ENCODE measurements around the gene TASP1. TPM values are rescaled to one million over a fixed set of nuclear protein-coding genes. Genes with fewer than 3 reads are reported as not detected.

TASP1 gene
- total and polyA plus RNA-seq, 10 donors: 6.3 to 21.5 (median 15.5) TPM

- no peak overlapping the region for H3K27ac ChIP-seq
- H3K9me3 ChIP-seq: no peaks in the 10 kb centered on the region
- H3K27me3 ChIP-seq (replicated peaks in 1 of 7): no peaks in the 10 kb centered on the region
- DNase-seq: no peak
- intact Hi-C loops (cut with DNase I; ENCODE audit: low total_unique reads): no loop called here
- no peaks in the 10 kb centered on the region for H3K36me3 ChIP-seq
- no peak overlapping the region for H3K4me3 ChIP-seq
- H3K4me1 ChIP-seq: no peaks in the 10 kb centered on the region
- TF ChIP-seq POLR2A (IDR thresholded peaks at IDR 0.05) (no peak), POLR2AphosphoS5 (IDR thresholded peaks at IDR 0.05) (no peak)
- TF ChIP-seq, protein P1, sequence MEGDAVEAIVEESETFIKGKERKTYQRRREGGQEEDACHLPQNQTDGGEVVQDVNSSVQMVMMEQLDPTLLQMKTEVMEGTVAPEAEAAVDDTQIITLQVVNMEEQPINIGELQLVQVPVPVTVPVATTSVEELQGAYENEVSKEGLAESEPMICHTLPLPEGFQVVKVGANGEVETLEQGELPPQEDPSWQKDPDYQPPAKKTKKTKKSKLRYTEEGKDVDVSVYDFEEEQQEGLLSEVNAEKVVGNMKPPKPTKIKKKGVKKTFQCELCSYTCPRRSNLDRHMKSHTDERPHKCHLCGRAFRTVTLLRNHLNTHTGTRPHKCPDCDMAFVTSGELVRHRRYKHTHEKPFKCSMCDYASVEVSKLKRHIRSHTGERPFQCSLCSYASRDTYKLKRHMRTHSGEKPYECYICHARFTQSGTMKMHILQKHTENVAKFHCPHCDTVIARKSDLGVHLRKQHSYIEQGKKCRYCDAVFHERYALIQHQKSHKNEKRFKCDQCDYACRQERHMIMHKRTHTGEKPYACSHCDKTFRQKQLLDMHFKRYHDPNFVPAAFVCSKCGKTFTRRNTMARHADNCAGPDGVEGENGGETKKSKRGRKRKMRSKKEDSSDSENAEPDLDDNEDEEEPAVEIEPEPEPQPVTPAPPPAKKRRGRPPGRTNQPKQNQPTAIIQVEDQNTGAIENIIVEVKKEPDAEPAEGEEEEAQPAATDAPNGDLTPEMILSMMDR (IDR thresholded peaks at IDR 0.05 in 8 of 11, conservative IDR thresholded peaks at IDR 0.05 in 3 of 11): no peak
- WGBS, 5 donors: 87 to 94% (median 93%) methylated on average over 4 of the region's 4 CpGs
Measured at GRCh38 chr20:13677241-13677640, 38.5 kb upstream of the TASP1 start.

GRCh38 chr20:13676682-13677081 is 38.0 kb upstream of the TASP1 start:
- DNase-seq: no peak
- H3K9me3 ChIP-seq: no peaks in the 10 kb centered on the region
- no peak overlapping the region for H3K27ac ChIP-seq
- intact Hi-C loops (cut with DNase I; ENCODE audit: low total_unique reads): no loop called here
- no peak overlapping the region for H3K4me3 ChIP-seq
- WGBS, 5 donors: 95 to 100% (median 97%) methylated on average over 3 of the region's 3 CpGs
- H3K36me3 ChIP-seq: no peaks in the 10 kb centered on the region
- H3K27me3 ChIP-seq (replicated peaks in 1 of 7): no peaks in the 10 kb centered on the region
- TF ChIP-seq, protein P1 (IDR thresholded peaks at IDR 0.05 in 8 of 11, conservative IDR thresholded peaks at IDR 0.05 in 3 of 11): no peak
- TF ChIP-seq POLR2A (IDR thresholded peaks at IDR 0.05) (no peak), POLR2AphosphoS5 (IDR thresholded peaks at IDR 0.05) (no peak)
- no peaks in the 10 kb centered on the region for H3K4me1 ChIP-seq

DNA sequence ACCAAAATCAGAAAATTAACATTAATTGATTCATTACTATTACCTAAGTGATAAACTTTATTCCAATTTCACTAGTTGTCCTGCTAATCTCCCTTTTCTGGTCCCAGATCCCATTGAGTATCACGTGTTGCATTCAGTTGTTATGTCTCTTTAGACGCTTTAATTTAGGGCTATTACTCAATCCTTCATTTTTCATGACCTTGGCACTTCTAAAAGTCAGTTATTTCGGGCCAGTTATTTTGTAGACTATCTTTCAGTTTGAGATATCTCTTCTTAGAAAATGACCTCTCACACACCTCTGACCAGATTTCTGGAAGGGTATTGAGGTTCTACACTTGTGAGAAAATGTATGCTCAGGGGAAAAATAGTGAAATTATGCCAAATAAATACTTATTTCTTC is 34.0 kb upstream of the TASP1 start:
- 69 to 85% (median 72%) methylated on average over 3 of the region's 3 CpGs for WGBS, 5 donors
- DNase-seq: no peak
- no peak overlapping the region for H3K4me3 ChIP-seq
- no peaks in the 10 kb centered on the region for H3K36me3 ChIP-seq
- H3K27ac ChIP-seq: no peak overlapping the region
- H3K9me3 ChIP-seq: no peaks in the 10 kb centered on the region
- intact Hi-C loops (cut with DNase I; ENCODE audit: low total_unique reads): no loop called here
- TF ChIP-seq POLR2A (IDR thresholded peaks at IDR 0.05) (no peak), POLR2AphosphoS5 (IDR thresholded peaks at IDR 0.05) (no peak)
- TF ChIP-seq, protein P1 (IDR thresholded peaks at IDR 0.05 in 8 of 11, conservative IDR thresholded peaks at IDR 0.05 in 3 of 11): no peak
- no peaks in the 10 kb centered on the region for H3K4me1 ChIP-seq
- H3K27me3 ChIP-seq (replicated peaks in 1 of 7): no peaks in the 10 kb centered on the region

- Histone ChIP-seq H3K36me3 (no peaks in the 10 kb centered on the region), H3K4me1 (no peaks in the 10 kb centered on the region), H3K27me3 (replicated peaks in 1 of 7) (no peaks in the 10 kb centered on the region), H3K27ac (peak overlapping the region in 1 of 8 donors; percentile 7), H3K9me3 (no peaks in the 10 kb centered on the region), H3K4me3 (no peak overlapping the region)
- intact Hi-C loops (cut with DNase I; ENCODE audit: low total_unique reads): no loop called here
- 56 to 76% (median 61%) methylated on average over 1 of the region's 1 CpG for WGBS, 5 donors
- no peak for DNase-seq
- TF ChIP-seq POLR2A (IDR thresholded peaks at IDR 0.05) (no peak), POLR2AphosphoS5 (IDR thresholded peaks at IDR 0.05) (no peak)
- TF ChIP-seq, protein P1 (IDR thresholded peaks at IDR 0.05 in 8 of 11, conservative IDR thresholded peaks at IDR 0.05 in 3 of 11): no peak
Measured at GRCh38 chr20:13671916-13672378, 33.2 kb upstream of the TASP1 start.

Measured in spleen (tissue), 11 donors.